D721Med (cell line): ENCODE results near the gene RWDD4.
A peak's percentile ranks its signal among the peaks of the same experiment; 100 is the strongest.
"Not testable (repeated sequence)": the region's sequence is repeated elsewhere in the genome, so short reads cannot be mapped to it uniquely, and the experiment has no call there.

ENCODE experiments used
- DNase-seq: peaks from one replicate; pipeline ENCODE4 v3.0.0; 2011; ENCODE audit warnings: low spot score; ENCODE audit not compliant: insufficient read length
- FAIRE-seq: peaks from 2 replicates; lab custom pipeline; 2011; peaks lifted over from hg19 to GRCh38; lab: Jason Lieb, UNC
- TF ChIP-seq, protein P1 (sequence below): IDR thresholded peaks from 2 replicates; pipeline ENCODE4 v1.5.1; 2012; ENCODE audit warnings: mild to moderate bottlenecking, control low read depth; ENCODE audit not compliant: insufficient read depth; ENCODE audit errors: missing control alignments

The RWDD4 gene

DNA sequence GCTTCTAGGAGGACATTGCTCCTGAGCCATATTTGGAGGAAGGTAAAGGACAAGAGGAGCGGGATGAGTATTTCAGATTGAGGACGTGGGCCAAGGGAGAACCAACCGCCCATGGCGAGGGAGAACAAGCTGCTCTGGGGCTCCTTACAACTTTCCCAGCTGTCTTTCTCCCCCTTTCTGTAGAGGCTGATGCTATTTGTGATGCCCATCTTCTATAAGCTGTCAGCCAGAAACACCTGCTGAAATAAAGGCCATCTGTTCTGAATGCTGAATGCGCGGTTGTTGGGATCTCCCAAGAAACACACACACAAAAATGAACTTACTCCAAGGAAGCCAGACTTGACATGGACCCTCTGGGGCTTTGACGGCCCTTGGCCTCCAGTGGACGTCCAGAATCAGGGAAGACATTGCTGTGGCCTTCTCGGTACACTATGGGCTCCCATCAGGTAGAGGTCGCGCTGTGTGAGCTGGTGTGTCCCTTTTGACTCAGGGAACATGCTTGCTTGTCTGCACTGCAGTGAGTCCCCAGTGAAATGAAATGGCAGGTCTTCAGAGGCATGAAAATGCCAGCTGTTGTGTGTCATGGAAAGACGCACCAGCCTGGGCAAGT is 30.9 kb downstream of the RWDD4 start:
- no peak for DNase-seq
- TF ChIP-seq, protein P1, sequence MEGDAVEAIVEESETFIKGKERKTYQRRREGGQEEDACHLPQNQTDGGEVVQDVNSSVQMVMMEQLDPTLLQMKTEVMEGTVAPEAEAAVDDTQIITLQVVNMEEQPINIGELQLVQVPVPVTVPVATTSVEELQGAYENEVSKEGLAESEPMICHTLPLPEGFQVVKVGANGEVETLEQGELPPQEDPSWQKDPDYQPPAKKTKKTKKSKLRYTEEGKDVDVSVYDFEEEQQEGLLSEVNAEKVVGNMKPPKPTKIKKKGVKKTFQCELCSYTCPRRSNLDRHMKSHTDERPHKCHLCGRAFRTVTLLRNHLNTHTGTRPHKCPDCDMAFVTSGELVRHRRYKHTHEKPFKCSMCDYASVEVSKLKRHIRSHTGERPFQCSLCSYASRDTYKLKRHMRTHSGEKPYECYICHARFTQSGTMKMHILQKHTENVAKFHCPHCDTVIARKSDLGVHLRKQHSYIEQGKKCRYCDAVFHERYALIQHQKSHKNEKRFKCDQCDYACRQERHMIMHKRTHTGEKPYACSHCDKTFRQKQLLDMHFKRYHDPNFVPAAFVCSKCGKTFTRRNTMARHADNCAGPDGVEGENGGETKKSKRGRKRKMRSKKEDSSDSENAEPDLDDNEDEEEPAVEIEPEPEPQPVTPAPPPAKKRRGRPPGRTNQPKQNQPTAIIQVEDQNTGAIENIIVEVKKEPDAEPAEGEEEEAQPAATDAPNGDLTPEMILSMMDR: no peak
- FAIRE-seq: no peak

DNA sequence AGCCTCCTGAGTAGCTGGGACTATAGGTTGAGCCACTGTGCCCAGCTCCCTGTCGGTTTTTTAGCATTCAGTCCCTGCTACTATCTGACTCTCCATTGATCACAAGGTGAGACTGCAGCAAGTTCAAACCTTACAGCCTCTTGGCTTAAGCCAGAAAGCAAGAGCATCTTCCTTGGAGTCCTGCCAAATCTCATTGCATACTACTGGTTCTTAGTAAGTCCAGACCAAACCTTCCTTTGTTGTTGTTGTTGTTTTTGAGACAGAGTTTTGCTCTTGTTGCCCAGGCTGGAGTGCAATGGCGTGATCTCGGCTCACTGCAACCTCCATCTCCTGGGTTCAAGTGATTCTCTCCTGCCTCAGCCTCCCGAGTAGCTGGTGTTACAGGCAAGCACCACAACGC is 31.7 kb downstream of the RWDD4 start:
- FAIRE-seq, DNase-seq: not testable (repeated sequence)

DNA sequence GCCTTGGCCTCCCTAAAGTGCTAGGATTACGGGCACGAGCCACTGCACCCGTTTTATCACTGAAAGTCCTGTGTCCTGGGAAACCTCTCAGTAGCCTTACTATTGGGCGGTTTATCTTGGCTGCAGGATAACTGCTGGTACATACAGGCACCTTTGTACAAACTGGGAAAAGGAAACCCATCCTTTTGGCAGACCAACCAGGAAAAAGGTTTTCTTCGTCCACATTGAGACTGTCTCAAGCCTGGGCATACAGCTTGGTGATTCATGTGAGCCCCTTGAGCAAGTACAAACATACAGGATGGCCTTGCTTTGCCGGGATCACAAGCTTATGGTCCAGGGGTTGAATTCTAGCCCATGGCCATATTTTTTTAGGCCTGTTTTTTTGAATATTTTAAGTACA is 32.8 kb downstream of the RWDD4 start:
- TF ChIP-seq, protein P1: no peak
- FAIRE-seq: no peak

DNA sequence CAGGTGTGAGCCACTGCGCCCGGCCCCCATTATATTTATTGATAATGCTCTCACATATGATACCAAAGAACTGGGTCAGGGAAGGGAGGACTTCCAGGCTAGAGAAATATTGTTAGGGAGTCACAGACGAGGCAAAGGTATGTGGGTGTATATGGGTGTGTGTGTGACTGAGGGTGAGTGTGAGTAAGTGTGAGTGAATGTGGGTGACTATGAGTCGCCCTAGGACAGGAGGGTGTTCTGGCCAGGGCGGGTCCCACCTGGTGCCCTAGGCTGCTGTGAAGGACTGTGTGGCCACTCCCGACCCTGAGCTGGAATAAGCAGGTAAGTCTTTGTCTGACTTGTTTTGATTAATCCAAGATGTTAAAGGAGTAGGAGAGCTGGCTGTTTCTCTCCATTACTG is 34.4 kb downstream of the RWDD4 start:
- FAIRE-seq (no peak), DNase-seq (no peak)
- TF ChIP-seq, protein P1: no peak

More for the DNA sequence above, 32.8 kb downstream of the RWDD4 start:
- no peak for DNase-seq

DNA sequence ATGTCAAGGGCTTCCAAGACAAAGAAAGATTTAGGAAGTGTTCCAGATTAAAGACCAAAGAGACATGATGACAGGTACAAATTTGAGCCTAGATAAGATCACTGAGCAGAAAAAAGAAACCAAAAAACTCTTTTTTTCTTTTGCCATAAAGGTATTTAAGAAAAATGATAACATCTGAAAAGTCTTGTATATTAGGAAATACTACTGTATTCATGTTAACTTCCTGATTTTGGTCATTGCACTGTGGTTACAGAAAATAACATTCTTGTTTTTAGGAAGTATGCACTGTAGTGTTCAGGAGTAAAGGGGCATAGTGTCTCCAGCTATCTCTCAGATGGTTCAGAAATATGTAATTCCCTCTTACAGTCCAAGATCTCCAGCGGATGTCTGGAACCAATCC is 37.1 kb downstream of the RWDD4 start:
- FAIRE-seq (no peak), DNase-seq (no peak)
- TF ChIP-seq, protein P1: no peak

DNA sequence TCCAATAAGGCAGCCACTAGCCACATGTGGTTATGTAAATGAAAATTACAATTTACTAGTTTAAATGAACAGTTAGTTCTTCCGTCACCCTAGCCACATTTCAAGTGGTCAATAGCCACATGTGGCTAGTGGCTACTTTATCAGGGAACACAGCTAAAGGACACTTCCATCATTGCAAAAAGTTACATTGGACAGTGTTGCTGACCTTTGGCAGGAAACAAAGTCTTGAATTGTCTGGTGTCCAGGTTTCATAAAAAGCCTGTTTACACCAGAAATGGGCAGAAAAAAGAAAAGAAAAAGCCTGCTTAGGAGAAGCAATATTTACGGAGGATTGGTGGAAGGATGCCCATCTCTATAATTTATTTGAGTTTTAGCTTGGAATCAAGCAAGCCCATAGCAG is 38.6 kb downstream of the RWDD4 start:
- TF ChIP-seq, protein P1: no peak
- DNase-seq (no peak), FAIRE-seq (no peak)

DNA sequence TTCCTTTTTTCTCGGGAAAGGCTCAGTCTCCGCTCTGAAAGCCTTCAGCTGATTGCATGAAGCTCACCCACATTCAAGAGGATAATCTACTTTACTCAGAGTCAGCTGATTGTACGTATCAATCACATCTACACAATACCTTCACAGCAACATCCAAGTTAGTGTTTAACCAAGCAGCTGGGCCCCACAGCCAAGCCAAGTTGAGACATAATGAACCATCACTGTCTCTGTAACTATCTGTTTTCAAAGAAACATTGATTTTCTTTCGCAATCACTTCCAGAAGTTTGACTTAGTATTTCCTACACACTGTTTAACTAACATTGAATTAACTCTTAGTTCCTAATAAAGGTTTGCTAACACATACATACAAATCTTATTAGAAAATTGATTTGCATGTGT is 40.3 kb downstream of the RWDD4 start:
- TF ChIP-seq, protein P1: no peak
- DNase-seq (peak; percentile 35), FAIRE-seq (no peak)
